ENCODE results near the gene APBA2.

Gene APBA2

DNA sequence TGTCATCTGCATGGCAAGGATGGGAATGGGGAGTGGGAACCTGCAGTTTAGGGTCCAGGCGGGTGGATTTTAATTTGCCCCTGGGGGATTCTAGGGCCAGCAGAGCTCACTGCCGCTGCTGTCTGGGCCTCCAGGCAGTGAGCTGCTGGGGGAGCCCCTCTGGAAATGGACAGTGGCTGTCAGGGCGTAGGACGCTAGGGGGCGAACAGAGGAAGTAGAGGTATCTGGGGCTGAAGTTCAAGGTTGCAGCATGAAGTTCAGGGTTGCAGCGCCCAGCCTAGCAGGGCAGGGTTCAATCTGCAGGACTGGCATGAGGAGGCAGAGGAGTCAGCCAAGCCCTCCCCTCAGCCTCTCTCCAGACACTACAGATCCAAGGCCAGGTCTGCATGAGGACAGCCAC lies 49.5 kb downstream of the APBA2 start:
- DNase-seq (ENCODE audit: low spot score), result no peak

DNA sequence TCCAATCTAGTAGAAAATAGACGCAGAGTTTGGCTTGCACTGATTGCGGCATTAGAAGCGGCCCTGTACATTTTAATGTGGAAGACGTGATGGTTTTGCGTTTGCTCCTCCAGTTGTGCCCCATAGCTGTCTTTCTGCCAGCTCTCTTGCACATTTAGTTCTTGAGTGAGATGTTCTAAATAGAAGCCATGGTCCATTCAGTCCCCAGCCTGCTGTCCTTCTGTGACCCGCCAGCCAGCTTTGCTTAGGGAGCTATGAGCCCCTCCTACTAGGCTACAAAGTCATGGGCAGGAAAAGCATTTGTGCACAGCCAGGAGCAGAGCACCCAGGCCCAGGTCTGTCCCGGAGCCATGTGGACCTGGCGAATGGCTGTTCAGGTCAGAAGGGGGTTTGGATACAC lies 50.3 kb downstream of the APBA2 start:
- DNase-seq (ENCODE audit: low spot score), result no peak

DNA sequence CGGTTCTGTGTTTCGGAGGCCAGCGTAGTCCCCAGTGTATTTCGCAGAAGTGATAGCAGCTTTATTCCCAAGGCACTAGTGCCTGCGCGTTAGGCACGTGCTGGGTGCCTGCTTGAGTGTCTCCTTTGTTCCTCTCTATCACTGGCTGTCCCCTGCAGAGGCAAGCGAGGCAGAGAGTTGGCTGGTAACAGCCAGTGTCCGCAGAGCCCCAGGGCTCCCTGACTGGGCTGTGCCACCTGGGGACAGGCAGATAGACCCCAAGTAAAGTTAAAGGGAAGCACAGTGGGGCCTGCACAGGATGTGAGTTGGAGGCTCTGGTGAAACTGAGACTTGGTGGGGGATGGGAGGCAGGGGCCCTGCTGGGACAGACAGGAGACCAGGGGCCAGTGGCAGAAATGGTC lies 50.7 kb downstream of the APBA2 start:
- no peak for DNase-seq (ENCODE audit: low spot score)

DNA sequence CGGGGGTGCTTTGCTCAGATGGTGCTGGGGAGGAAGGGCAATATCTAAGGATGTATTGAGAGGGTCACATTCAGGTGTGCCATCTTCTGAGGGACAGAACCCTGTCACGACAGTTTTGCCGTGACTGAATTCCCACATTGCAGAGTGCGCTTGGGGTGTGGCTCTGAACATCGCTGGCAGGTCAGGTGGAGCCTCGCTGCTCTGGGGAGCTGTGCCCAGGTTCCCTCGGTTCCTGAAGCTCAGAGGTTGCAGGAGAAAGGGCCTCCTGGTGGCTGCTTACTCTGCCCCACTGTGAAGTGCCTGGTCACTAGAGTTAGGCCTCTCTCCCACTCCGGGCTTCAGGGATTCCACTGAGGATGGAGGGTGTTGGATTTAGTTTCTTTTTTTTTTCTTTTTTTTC lies 51.5 kb downstream of the APBA2 start:
- DNase-seq (ENCODE audit: low spot score), result no peak

DNA sequence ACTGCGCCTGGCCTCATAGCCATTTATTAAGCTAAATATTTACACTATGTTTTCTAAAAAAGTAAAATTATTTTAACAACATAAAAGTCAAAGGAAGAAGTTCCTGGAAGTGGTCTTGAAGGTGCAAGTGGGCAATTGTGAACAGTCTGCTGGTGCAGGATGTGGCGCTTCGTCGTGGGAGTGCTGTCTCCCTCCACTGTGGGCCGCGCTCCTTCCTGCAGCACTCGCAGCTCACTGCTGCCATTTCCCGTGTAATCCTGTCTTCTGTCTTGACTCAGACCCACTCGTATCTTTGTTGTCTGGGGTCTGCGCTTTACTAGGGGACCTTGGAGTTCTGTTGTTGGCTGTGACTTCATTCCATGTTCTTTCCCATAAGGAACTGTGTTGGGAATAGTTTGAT lies 56.3 kb downstream of the APBA2 start:
- DNase-seq (ENCODE audit: low spot score), result no peak

DNA sequence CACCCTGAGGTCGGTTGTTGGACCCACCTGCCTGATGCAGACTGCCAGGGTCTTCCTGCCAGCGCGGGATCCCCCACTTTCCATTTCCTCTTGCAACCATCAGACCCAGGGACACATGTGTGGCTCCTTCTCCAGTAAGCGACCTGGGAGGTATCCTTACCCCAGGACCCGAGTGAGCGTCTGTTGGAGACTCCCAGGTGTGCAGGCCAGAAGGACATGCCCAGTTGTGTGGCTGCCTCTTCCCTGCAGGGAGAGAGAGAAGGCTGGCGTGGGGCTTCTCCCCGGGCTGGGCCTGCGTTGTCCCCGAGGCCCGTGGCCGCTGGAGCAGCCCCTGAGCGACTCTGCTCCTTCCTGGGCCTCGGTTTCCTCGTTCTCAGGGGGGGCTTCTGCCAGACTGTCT lies 56.8 kb downstream of the APBA2 start:
- no peak for DNase-seq (ENCODE audit: low spot score)

DNA sequence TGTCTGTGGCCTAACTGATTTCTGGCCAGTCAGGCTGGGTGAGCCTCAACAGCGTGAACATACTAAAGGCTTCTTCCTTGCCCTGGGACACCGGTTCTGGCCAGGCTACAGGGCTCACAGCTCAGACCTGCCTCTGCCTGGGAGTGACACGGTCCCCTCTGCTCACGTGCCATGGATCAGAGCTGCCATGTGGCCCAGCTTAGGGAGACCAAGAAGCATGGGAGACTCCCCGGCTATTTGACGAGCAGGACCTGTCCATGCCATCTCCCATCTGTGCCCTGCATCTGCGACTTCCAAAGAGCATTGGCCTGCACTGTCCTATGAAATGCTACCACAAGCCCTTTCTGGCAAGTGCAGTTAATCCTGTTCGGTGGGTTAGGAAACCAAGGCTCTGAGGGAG lies 57.4 kb downstream of the APBA2 start:
- no peak for DNase-seq (ENCODE audit: low spot score)

DNA sequence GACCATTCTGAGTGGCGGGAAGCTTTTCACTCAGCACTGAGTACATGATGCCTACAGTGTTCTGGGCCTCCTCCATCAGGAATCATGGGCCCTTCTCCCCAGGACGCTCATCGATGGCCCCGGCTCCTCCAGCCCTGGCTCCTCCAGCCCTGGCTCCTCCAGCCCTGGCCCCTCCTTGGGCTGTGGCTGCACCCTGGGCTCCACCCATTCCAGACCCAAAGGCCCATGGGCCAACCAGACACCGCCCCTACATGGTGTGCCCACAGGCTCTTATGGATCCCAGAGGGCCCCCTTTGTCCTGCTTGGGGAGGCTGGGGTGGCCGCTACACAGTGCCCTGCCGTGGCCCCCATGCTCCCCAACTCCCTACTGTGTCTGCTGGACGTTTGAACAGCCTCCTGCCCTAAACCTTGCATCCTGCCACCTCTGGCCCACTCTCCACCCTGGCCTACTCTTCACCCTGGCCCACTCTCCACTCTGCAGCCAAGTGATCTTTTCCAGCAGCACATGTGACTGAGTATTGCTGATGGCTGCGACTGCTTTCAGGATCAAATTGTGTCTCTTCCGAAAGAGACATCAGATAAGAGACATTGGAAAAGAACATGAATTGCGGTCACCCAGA lies 57.9 kb downstream of the APBA2 start:
- no peak for DNase-seq (ENCODE audit: low spot score)

DNA sequence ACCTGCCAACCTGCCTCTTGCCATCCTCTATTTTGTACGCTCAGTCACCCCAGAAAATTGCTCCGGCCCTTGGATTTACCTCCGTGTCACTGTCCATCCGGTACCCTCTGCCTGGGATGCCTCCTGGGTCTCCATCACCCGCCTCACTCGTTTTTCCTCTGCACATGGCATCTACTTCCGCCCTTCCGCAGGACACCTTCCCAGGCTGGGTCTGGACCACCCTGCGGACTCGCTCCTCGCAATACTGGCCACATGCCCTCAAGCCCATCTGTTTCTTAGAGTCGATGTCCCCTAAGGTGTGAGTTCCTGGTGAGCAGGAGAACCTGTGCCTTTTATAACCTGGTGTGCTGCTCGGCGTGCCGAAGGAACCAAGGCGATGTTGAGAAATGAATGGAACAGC lies 58.5 kb downstream of the APBA2 start:
- no peak for DNase-seq (ENCODE audit: low spot score)

DNA sequence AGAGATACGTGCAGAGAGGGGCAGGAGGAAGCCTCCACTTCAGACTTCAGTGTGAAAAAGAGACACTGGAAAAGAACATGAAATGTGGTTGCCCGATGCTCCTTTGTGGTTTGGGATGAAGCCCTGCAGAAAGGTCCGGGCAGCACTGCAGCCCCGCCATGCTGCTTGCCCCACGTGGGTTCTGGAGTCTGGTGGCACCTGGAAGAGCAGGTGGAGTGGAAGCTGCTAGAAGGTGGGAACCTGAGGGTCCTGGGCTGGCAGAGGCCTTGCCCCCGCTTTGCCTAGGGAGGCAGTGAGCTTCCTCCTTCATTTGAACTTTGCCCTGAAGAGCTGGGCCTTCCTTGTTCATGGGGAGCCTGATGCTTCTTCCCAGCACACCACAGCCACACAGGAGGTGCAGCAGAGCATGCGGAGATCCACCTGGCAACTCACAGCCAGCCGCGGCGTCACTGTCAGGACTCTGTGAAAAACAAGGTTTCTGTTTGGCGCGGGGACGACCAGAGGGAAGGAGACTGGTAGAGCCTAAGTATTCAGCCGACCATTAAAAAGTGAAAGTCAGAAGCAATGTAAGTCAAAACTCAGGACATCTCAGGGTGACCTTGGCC lies 59.0 kb downstream of the APBA2 start:
- DNase-seq (ENCODE audit: low spot score), result no peak

DNA sequence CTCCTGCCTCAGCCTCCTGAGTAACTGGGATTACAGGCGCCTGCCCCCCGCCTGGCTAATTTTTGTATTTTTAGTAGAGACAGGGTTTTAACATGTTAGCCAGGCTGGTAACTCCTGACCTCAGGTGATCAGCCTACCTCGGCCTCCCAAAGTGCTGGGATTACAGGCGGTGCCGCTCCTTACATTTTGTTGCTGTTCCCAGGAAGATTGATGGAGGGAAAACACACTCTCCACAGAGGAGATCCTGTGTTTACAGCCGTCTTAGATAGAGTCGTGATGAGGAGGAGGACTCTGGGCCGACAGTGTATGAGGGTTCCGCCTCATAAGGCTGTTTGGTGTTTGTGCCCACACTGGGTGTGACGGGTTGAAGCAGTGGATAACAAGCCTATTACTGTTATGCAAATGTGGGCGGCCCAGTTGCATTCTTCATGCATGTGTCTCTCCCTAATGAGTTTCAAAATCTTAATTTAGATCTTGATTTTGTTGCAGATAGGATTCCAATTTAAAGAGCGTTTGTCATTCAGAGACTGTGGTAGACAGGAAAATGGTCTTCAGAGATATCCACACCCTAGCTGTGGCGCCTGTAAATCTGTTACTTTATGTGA lies 60.0 kb downstream of the APBA2 start:
- no peak for DNase-seq (ENCODE audit: low spot score)

DNA sequence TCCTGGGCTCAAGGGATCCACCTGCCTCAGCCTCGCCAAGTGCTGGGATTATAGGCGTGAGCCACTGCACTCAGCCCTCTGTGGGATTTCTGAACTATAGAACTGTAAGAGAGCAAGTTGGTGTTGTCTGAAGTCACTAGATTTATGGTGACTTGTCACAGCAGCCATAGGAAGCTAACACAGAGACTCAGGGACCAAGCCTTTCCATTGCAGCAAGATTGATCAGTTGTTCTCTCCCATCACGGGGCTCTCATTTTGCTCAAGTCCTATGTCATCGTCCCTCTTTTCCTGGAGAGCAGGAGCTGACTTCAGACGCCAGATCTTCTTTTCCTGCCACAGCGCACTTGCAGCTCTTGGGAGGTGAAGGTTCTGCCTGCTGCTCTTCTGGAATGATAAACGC lies 61.0 kb downstream of the APBA2 start:
- no peak for DNase-seq (ENCODE audit: low spot score)

DNA sequence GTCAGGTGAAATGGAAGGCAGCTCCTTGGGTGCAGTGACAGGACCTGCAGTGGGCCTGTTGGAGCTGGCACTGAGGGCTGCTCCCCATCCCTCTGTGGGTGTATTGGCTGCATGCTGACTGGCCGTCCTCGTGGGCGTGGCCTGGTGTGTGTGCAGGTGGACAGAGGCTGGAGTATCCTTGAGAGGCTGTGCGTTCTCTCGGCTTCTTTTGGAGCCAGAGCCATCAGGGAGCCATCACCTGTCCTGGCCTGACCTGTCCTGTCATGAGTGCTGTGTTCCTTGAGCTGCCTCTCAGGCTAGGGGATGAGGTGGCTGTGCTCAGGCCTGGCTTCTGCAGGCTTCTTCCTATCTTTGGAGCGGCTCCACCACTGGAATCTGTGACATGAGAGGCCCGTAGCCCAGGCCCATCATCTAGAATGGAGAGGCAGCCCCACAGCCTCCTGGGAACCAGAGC lies 61.5 kb downstream of the APBA2 start:
- no peak for DNase-seq (ENCODE audit: low spot score)

DNA sequence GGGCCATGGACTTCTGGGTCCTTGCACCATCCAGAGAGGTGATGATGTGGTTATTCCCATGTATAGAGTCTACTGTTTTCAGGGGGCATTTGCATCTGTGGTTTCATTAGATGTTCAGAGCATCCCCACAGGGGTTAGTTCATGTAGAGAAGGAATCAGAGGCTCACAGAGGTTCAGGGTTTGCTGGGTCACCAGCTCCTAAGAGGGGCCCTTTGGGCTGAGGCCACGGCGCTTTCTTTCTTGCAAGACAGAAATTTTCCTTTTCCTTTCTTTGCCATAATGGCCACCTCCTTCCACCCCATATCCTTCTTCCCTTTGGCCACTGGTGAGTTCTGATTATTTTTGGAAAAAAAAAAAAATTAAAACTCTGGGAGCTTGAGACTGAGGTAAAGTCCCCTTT lies 62.3 kb downstream of the APBA2 start:
- no peak for DNase-seq (ENCODE audit: low spot score)

DNA sequence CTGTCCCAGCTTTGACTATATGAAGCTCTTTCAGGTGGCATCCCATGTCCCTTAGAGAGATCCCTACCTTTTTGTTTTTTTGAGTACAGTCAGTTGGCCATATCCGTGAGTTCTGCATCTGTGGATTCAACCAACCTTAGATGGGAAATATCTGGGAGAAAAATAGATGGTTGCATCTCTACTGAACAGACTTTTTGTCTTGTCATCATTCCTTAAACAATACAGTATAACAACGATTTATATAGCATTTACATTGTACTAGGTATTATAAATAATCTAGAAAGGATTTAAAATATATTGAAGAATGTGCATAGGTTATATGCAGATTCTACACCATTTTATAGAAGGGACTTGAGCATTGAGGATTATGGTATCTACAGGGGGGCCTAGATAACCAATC lies 65.1 kb downstream of the APBA2 start:
- no peak for DNase-seq (ENCODE audit: low spot score)

DNA sequence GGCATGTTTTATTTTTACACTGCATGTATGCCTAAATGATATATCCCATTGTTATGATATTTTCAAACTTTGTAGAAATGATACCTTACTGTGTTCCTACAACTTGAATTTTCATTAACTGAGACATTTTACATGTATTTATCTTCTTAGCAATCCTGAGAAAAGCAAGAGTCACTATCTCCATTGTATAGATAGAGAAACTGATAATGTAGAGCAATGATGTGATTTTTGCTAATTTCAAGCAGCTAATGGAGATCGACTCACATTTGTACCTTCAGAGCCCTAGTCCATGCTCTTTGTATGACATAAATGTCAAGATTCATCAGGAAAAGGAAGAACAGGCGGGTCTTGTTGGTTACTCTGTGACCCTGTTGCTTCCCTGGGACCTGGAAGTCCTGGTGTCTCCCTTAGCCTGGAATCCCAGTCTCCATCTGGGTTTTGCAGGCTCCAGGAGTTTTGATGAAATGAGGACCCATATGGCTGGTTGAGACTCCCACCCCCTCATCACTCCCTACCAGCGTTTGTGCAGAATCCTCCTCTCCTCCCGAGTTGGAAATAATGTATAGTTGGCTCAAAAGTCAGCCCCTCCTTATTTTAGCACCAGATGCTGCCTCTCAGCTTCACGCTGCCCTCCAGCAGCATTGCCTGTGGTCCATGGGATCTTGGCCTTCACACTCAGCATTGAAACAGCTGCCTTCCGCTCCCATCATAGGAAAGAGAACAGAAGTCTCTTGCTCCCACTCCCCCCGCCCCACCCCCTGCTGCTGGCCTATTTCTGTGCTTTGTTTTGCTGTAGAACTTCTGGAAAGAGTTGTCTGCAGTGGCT lies 67.1 kb downstream of the APBA2 start:
- DNase-seq (ENCODE audit: low spot score), result no peak

DNA sequence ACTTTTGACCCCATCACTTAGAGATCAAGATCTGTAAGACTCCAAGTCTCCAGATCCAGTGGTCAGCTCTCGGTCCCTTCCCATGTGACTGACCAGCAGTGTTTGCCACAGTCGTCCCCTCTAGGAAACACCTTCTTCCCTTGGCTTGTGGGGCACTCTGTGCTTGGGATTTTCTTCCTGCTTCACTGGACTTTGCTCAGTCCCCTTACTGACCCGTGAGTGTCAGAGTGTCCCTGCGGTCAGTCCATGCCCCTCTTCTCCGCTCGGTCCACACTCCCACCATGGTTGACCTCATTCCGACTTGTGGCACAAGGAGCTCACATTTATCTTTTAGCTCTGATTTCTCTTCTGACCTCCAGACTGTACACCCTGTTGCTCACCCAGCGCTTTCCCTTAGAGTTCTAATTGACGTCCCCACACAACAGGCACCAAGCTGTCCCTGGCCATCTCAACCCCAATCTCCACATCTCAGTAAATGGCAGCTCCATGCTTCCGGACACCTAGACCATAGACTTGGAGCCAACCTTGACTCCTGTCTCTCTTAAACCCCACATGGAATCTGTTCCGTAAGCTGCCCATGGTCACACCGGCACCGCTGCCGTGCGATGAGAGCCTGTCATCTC lies 67.9 kb downstream of the APBA2 start:
- DNase-seq (ENCODE audit: low spot score), result no peak

DNA sequence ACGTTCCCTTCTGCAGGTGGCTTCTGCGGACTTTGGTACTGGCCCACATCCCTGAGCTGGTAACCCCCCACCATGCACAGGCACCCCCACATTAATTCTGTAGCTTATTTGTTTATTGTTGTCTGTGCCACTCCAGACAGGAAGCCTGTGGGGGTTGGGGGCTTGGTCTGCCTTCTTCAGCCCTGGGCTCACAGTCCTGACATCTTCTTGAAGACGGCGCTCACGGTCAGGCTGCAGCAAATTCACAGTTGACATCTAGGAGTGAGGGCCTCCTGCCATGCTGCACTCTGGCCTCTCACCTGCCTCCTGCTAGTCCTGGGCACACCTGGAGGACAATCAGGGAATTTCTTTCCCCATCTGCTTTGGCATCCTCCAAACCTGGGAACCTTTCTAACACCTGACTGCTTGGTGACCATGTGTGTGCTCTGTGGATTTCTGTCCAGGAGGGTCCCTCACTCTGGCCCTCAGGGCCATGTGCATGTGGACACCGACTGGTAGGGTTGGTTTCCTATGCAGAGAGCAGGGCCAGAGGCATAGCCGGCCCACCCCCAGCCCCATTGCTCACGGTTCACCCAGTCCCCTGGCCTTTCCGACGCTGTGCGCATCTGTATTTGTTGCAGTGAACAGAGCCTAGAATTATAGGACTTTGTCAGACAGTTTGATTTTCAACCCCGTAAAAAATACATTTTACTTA lies 68.8 kb downstream of the APBA2 start:
- DNase-seq (ENCODE audit: low spot score), result no peak

DNA sequence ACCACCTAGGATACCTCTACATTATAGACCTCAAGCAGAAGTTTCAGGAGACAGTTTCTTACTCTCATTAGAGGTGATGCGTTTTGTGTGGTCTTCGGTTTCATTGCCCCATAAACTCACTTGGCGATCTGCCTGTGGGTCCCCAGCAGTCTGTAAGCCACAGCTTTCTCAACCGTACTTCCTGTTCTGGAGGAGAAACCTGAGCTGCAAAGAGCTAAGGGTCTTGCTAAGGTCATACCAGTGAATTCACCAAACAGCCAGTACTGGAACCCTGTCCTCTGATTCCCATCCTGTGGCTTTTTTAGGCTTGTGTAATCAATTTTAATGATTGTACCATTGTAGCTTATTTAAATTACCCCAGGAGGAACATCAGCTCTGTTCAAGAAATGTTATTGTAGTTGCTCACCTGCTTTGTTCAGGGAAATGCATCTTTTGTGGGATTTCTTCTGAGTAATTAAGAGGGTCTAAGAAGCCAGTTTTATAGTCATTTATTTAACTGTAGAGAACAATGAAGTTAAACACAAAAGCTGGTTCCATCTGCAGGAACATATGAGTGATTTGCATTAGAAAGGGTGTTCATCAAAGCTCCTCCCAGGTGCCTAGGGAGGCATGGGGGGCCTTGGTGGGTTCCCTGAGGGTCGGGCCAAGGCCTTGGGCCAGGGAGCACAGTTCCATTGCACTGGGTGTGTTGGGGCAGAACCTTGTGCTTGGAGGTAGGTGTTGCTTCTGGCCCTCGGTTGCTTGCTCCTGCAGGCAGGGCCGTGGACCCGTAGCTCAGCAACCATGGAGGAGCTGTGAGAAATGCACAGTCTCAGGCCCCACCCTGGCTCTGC lies 69.6 kb downstream of the APBA2 start:
- no peak for DNase-seq (ENCODE audit: low spot score)

DNA sequence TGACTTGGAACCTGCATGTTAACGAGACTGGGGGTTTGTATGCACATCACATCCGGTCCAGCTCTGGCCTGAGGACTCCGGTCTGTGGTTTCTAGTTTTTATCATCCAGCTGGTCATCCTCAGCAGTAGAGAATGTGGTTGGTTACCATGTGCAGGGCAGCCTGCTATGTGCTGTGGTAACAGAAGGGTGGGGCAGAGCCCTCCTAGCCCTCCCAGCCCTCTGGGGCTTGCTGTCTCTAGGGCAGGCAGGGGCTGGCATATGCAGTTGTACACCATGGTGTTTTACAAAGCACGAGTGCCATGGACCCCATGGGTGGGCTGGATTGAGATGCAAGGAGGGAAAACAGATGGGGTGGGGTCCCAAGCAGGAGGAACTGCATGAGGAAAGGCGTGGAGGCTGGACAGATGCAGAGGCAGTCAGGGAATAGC lies 70.2 kb downstream of the APBA2 start:
- no peak for DNase-seq (ENCODE audit: low spot score)

DNA sequence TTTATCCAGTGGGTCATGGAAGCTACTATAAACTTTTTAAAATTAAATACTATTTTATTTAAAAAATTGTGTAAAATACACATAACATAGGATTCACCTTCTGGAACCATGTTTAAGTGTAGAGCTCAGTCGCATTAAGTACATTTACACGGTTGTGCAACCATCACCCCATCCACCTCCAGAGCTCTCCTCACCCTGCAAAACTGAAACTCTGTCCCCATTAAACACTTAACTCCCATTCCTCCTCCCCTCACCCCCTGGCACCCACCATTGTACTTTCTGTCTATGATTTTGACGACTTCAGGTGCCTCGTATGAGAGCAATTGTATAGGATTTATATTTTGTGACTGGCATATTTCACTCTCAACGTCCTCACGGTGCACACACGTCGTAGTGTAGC lies 70.7 kb downstream of the APBA2 start:
- DNase-seq (ENCODE audit: low spot score), result no peak

All from GM03348 (cell line).